Natural killer cell (primary cell): ENCODE data around the gene PPP1R1B. TPM values are rescaled to one million over a fixed set of nuclear protein-coding genes. Genes with fewer than 3 reads are reported as not detected.
A peak's percentile ranks its signal among the peaks of the same experiment; 100 is the strongest.

Experiments used
- ATAC-seq, 3 donors: fragments of 150-1000 bp in 2 of 3; fragments of 200-7000 bp in 1 of 3; cut with Tn5 transposase; 1 replicate in 1 of 3; 2 replicates in 2 of 3; pipeline ENCODE4 v1.10.0; 2021; ENCODE audit warnings: mild to moderate bottlenecking in 2 of 3, moderate library complexity in 2 of 3
- DNase-seq, 2 donors: peaks; one replicate each; pipeline versions ENCODE4 v3.0.0 to v3.0.0-alpha.2; 2013 to 2021; ENCODE audit warnings: mixed read lengths in 1 of 2
- H3K27ac ChIP-seq: one replicate; pipeline ENCODE4 v1.5.1; 2013; ENCODE audit warnings: mild to moderate bottlenecking, low read length
- H3K27me3 ChIP-seq: one replicate; pipeline ENCODE4 v1.6.1; 2013; ENCODE audit warnings: low read length; ENCODE audit not compliant: control insufficient read depth, insufficient read depth
- H3K36me3 ChIP-seq: one replicate; pipeline ENCODE4 v1.6.1; 2013; ENCODE audit warnings: low read length; ENCODE audit not compliant: control insufficient read depth, insufficient read depth
- H3K4me1 ChIP-seq: one replicate; pipeline ENCODE4 v1.6.1; 2013; ENCODE audit warnings: low read length; ENCODE audit not compliant: control insufficient read depth, insufficient read depth
- H3K4me3 ChIP-seq: one replicate; pipeline ENCODE4 v1.5.1; 2013; ENCODE audit warnings: low read length
- H3K9me3 ChIP-seq: one replicate; pipeline ENCODE4 v1.6.1; 2013; ENCODE audit warnings: low read length; ENCODE audit not compliant: control insufficient read depth, insufficient read depth
- H3K27ac Mint-ChIP-seq, 2 donors: one replicate each; pipeline ENCODE4 v1.8.0; 2022; ENCODE audit warnings: mild to moderate bottlenecking in 2 of 2, mixed read lengths in 2 of 2, moderate library complexity in 1 of 2
- H3K27me3 Mint-ChIP-seq, 2 donors: one replicate each; pipeline ENCODE4 v1.8.0; 2022; ENCODE audit warnings: low read depth in 2 of 2, mixed read lengths in 2 of 2
- H3K36me3 Mint-ChIP-seq: one replicate; pipeline ENCODE4 v1.8.0; 2022; ENCODE audit warnings: mixed read lengths
- H3K4me1 Mint-ChIP-seq, 2 donors: one replicate each; pipeline ENCODE4 v1.8.0; 2022; ENCODE audit warnings: mixed read lengths in 2 of 2
- H3K4me3 Mint-ChIP-seq: one replicate; pipeline ENCODE4 v1.8.0; 2022; ENCODE audit warnings: mild to moderate bottlenecking, moderate library complexity, mixed read lengths
- H3K9me3 Mint-ChIP-seq, 2 donors: one replicate each; pipeline ENCODE4 v1.8.0; 2022; ENCODE audit warnings: mixed read lengths in 2 of 2
- CTCF ChIP-seq: fragments of 200-600 bp; IDR thresholded peaks from one replicate; pipeline ENCODE4 v1.8.0; 2022; ENCODE audit warnings: antibody characterized with exemption
- WGBS: methylation state at CpG from one replicate; pipeline ENCODE4 v1.1.7; 2013; ENCODE audit warnings: missing lambda C conversion rate; ENCODE audit not compliant: insufficient coverage; 5-methylcytosine and 5-hydroxymethylcytosine counted together
- intact Hi-C: fragments of 100-400 bp; cut with micrococcal nuclease; formaldehyde crosslinking; loops from one replicate; pipeline ENCODE4 v1.14.2; 2022
- total RNA-seq, 4 donors: library from RNA; stranded (reverse); fragments of 120-200 nt in 1 of 4; gene quantifications; one replicate each; pipeline versions ENCODE4 v1.2.3 to v1.2.4, GENCODE V29; 2013 to 2022

PPP1R1B gene
- total RNA-seq, 3 donors from 2014 or later (not counting 1 experiment from before 2014, with no cell fraction given): not detected

GRCh38 chr17:39660011-39660360 lies 33.2 kb downstream of the PPP1R1B start:
- Histone ChIP-seq H3K27ac (peak overlapping the region; percentile 3), H3K36me3 (peaks cover 62% of the 10 kb centered on the region), H3K4me3 (no peak overlapping the region), H3K4me1 (peaks cover 17% of the 10 kb centered on the region), H3K9me3 (no peaks in the 10 kb centered on the region), H3K27me3 (no peaks in the 10 kb centered on the region)
- intact Hi-C loops: no loop called here
- H3K27ac Mint-ChIP-seq: no peak overlapping the region
- H3K4me3 Mint-ChIP-seq: no peak overlapping the region
- H3K27me3 Mint-ChIP-seq: no peaks in the 10 kb centered on the region
- ATAC-seq (no peak), DNase-seq (no peak)
- H3K36me3 Mint-ChIP-seq: no peaks in the 10 kb centered on the region
- WGBS: 64% methylated on average over 5 of the region's 5 CpGs
- H3K4me1 Mint-ChIP-seq: peaks cover 0 to 15% of the 10 kb centered on the region in 2 donors
- no peak for TF ChIP-seq CTCF
- no peaks in the 10 kb centered on the region for H3K9me3 Mint-ChIP-seq

GRCh38 chr17:39660397-39661385 lies 33.9 kb downstream of the PPP1R1B start:
- Mint-ChIP-seq H3K4me3 (no peak overlapping the region), H3K4me1 (peaks cover 0 to 12% of the 10 kb centered on the region in 2 donors), H3K36me3 (no peaks in the 10 kb centered on the region), H3K27me3 (no peaks in the 10 kb centered on the region), H3K27ac (no peak overlapping the region), H3K9me3 (no peaks in the 10 kb centered on the region)
- DNase-seq (no peak), ATAC-seq (no peak)
- 94% methylated on average over 35 of the region's 35 CpGs for WGBS
- no peaks in the 10 kb centered on the region for H3K27me3 ChIP-seq
- no peak for TF ChIP-seq CTCF
- no peaks in the 10 kb centered on the region for H3K9me3 ChIP-seq
- H3K4me3 ChIP-seq: no peak overlapping the region
- H3K4me1 ChIP-seq: peaks cover 17% of the 10 kb centered on the region
- H3K36me3 ChIP-seq: peaks cover 62% of the 10 kb centered on the region
- intact Hi-C loops: no loop called here
- no peak overlapping the region for H3K27ac ChIP-seq

GRCh38 chr17:39661744-39662541 lies 35.2 kb downstream of the PPP1R1B start:
- no peak overlapping the region for H3K27ac ChIP-seq
- no peak overlapping the region for H3K4me3 ChIP-seq
- no peak for ATAC-seq
- peaks cover 52% of the 10 kb centered on the region for H3K36me3 ChIP-seq
- Mint-ChIP-seq H3K27ac (no peak overlapping the region), H3K9me3 (no peaks in the 10 kb centered on the region), H3K27me3 (no peaks in the 10 kb centered on the region), H3K4me1 (peaks cover 0 to 10% of the 10 kb centered on the region in 2 donors), H3K36me3 (no peaks in the 10 kb centered on the region), H3K4me3 (no peak overlapping the region)
- TF ChIP-seq CTCF: no peak
- no peaks in the 10 kb centered on the region for H3K9me3 ChIP-seq
- peaks cover 20% of the 10 kb centered on the region for H3K4me1 ChIP-seq
- WGBS: 92% methylated on average over 8 of the region's 8 CpGs
- DNase-seq: no peak
- peaks cover 2% of the 10 kb centered on the region for H3K27me3 ChIP-seq
- intact Hi-C loops: no loop called here
